Keratinocyte (primary cell): ENCODE data around the gene KIF13A.

Source experiments
- CTCF ChIP-seq, 3 experiments: IDR thresholded peaks in 1 of 3; conservative IDR thresholded peaks in 1 of 3; optimal IDR thresholded peaks in 1 of 3; 2 replicates in 2 of 3; 3 replicates in 1 of 3; pipeline versions ENCODE3 to v1.5.1; 2011; ENCODE audit warnings: low read length in 3 of 3, mild to moderate bottlenecking in 3 of 3, moderate library complexity in 2 of 3, control low read depth in 1 of 3, inconsistent platforms in 1 of 3; ENCODE audit not compliant: insufficient read depth in 2 of 3; ENCODE audit errors: extremely low read depth in 1 of 3
- EZH2 ChIP-seq: IDR thresholded peaks from one replicate; pipeline ENCODE4 v1.6.1; 2012; ENCODE audit warnings: inconsistent platforms, mild to moderate bottlenecking, low read length, moderate library complexity

DNA sequence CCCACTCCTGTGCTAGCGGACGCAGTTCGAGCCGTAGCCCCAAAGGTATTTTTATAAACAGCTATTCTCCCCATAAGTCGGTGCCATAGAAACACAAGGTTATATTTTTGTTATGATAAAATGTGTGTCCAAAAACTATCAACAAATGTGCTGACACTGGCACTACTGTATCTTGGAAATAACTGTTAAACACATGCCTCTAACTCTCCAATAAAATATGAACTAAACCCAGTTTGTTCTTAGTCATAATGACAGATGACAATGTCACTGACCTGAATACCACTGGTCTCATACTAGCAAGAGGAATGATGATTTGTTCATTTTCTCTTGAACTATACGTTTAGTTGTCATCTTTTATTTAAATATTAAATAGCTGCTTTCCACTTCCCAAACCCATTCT lies 229.3 kb downstream of the KIF13A start:
- TF ChIP-seq EZH2 (no peak), CTCF (optimal IDR thresholded peaks at IDR 0.05 in 1 of 3, IDR thresholded peaks at IDR 0.05 in 1 of 3, conservative IDR thresholded peaks at IDR 0.05 in 1 of 3; ENCODE audit: extremely low read depth in 1 of 3, insufficient read depth in 2 of 3, low read length in 3 of 3) (no peak)
